ENCODE results near the gene CXCL8.
"Not testable (repeated sequence)": the region's sequence is repeated elsewhere in the genome, so short reads cannot be mapped to it uniquely, and the experiment has no call there.

Gene CXCL8

GRCh38 chr4:73743795-73744194 is 3.4 kb downstream of the CXCL8 start:
- DNase-seq (ENCODE audit: low read depth): no peak

GRCh38 chr4:73744203-73744602 is 3.8 kb downstream of the CXCL8 start:
- DNase-seq (ENCODE audit: low read depth): no peak

- DNase-seq (ENCODE audit: low read depth): no peak
Observed at GRCh38 chr4:73750730-73751129, 10.4 kb downstream of the CXCL8 start.

GRCh38 chr4:73751166-73751565 is 10.8 kb downstream of the CXCL8 start:
- DNase-seq (ENCODE audit: low read depth): no peak

- no peak for DNase-seq (ENCODE audit: low read depth)
Observed at GRCh38 chr4:73751830-73752229, 11.5 kb downstream of the CXCL8 start.

- no peak for DNase-seq (ENCODE audit: low read depth)
Observed at GRCh38 chr4:73752424-73752823, 12.1 kb downstream of the CXCL8 start.

GRCh38 chr4:73753215-73753614 is 12.8 kb downstream of the CXCL8 start:
- no peak for DNase-seq (ENCODE audit: low read depth)

GRCh38 chr4:73754934-73755333 is 14.6 kb downstream of the CXCL8 start:
- no peak for DNase-seq (ENCODE audit: low read depth)

GRCh38 chr4:73759357-73759756 is 19.0 kb downstream of the CXCL8 start:
- no peak for DNase-seq (ENCODE audit: low read depth)

- DNase-seq (ENCODE audit: low read depth): no peak
Observed at GRCh38 chr4:73761856-73762255, 21.5 kb downstream of the CXCL8 start.

GRCh38 chr4:73762409-73762808 is 22.0 kb downstream of the CXCL8 start:
- DNase-seq (ENCODE audit: low read depth): no peak

- no peak for DNase-seq (ENCODE audit: low read depth)
Observed at GRCh38 chr4:73763877-73764276, 23.5 kb downstream of the CXCL8 start.

- DNase-seq (ENCODE audit: low read depth): no peak
Observed at GRCh38 chr4:73764513-73764912, 24.1 kb downstream of the CXCL8 start.

- DNase-seq (ENCODE audit: low read depth): no peak
Observed at GRCh38 chr4:73765296-73765695, 24.9 kb downstream of the CXCL8 start.

- no peak for DNase-seq (ENCODE audit: low read depth)
Observed at GRCh38 chr4:73770917-73771316, 30.5 kb downstream of the CXCL8 start.

GRCh38 chr4:73772363-73772762 is 32.0 kb downstream of the CXCL8 start:
- DNase-seq (ENCODE audit: low read depth): no peak

GRCh38 chr4:73774406-73774805 is 34.0 kb downstream of the CXCL8 start:
- not testable (repeated sequence) for DNase-seq (ENCODE audit: low read depth)

- no peak for DNase-seq (ENCODE audit: low read depth)
Observed at GRCh38 chr4:73776321-73776729, 36.0 kb downstream of the CXCL8 start.

- DNase-seq (ENCODE audit: low read depth): no peak
Observed at GRCh38 chr4:73777612-73778011, 37.2 kb downstream of the CXCL8 start.

GRCh38 chr4:73780243-73780642 is 39.9 kb downstream of the CXCL8 start:
- DNase-seq (ENCODE audit: low read depth): no peak

GRCh38 chr4:73780834-73781233 is 40.5 kb downstream of the CXCL8 start:
- no peak for DNase-seq (ENCODE audit: low read depth)

- DNase-seq (ENCODE audit: low read depth): no peak
Observed at GRCh38 chr4:73788411-73788810, 48.0 kb downstream of the CXCL8 start.
